GM20000 (cell line): ENCODE results near the gene RALB.

ENCODE experiments used
- DNase-seq: peaks from one replicate; pipeline ENCODE4 v3.0.0; 2012; ENCODE audit warnings: low spot score
- TF ChIP-seq, protein P1 (sequence below): IDR thresholded peaks from 2 replicates; pipeline ENCODE4 v1.5.1; 2012; ENCODE audit warnings: mild to moderate bottlenecking, control low read depth; ENCODE audit errors: extremely low read depth, missing control alignments

The RALB gene

DNA sequence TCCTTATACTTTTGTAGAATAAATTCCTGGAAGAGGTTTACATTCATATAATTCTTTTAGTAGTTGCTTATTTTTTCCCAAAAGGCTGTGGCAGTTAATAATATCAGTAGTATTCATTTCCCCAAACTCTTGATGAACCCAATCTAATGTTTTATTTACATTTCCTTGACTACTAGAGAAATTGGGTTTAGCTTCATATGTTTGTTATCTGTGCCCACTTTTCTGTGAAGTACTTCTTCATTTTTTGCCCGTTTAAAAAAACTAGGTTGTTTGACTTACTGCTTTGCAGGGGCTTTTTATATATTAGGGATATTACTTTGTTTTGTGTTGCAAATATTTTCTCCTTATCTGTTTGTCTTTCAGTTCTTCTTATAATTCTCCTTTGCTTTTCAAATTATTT is 17.2 kb downstream of the RALB start:
- no peak for DNase-seq
- TF ChIP-seq, protein P1, sequence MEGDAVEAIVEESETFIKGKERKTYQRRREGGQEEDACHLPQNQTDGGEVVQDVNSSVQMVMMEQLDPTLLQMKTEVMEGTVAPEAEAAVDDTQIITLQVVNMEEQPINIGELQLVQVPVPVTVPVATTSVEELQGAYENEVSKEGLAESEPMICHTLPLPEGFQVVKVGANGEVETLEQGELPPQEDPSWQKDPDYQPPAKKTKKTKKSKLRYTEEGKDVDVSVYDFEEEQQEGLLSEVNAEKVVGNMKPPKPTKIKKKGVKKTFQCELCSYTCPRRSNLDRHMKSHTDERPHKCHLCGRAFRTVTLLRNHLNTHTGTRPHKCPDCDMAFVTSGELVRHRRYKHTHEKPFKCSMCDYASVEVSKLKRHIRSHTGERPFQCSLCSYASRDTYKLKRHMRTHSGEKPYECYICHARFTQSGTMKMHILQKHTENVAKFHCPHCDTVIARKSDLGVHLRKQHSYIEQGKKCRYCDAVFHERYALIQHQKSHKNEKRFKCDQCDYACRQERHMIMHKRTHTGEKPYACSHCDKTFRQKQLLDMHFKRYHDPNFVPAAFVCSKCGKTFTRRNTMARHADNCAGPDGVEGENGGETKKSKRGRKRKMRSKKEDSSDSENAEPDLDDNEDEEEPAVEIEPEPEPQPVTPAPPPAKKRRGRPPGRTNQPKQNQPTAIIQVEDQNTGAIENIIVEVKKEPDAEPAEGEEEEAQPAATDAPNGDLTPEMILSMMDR, result no peak

DNA sequence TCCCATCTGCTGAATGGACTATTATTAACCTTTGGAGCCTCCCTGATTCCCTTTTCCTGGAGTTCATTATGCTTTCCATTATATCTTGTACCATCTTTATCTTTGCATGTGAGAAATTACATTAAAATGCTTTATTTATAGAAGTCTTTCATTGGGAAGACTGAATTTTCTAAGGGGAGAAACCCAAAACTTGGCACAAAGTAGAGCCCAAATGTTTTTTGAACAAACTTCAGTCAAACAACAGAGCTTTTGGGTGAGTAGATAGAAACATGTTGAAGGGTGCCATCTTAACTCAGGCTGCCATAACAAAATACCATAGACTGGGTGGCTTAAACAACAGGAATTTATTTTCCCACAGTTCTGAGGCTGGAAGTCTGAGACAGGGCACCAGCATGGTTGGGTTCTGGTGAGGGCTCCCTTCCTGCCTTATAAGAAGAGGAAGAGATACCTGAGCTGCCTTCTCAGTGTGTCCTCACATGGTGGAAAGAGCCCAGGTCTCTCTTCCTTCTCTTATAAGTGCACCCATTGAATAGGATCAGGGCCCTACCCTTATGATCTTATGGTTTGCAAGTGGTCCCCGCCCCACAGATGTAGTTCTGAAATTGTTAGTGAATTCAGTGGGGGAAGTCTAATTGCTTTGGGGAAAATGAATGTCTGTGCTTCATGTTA is 19.2 kb downstream of the RALB start:
- TF ChIP-seq, protein P1, result no peak
- no peak for DNase-seq

DNA sequence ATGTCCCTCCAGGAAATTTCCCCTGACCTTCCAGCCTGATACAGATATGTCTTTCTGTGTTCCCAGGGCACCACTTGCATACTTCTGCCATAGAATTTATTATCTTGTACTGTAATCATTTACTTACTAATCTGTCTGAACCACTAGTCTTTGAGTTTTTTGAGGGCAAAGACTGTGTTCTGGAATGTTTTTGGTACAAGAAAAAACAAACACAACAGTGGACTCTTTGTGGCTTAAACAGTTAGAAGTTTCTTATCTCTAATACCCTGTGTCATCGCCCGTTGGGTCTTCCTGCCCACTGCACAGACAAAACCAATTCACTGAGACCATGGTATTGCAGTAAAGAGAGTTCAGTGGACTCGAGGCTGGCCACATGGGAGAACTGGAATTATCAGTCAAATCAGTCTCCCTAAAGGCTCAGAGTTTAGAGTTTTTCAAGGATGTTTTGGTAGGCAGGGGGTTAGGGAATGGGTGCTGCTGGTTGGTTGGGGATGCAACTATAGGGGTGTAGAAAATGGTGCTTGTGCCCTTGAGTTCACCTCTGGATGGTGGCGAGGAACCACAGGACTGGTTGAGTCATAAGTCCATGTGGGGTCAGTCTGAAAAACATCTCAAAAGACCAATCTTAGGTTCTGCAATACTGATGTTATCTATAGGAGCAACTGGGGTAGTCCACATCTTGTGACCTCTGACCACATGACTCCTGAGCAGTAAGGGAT is 20.3 kb downstream of the RALB start:
- TF ChIP-seq, protein P1, result no peak
- DNase-seq, result no peak

DNA sequence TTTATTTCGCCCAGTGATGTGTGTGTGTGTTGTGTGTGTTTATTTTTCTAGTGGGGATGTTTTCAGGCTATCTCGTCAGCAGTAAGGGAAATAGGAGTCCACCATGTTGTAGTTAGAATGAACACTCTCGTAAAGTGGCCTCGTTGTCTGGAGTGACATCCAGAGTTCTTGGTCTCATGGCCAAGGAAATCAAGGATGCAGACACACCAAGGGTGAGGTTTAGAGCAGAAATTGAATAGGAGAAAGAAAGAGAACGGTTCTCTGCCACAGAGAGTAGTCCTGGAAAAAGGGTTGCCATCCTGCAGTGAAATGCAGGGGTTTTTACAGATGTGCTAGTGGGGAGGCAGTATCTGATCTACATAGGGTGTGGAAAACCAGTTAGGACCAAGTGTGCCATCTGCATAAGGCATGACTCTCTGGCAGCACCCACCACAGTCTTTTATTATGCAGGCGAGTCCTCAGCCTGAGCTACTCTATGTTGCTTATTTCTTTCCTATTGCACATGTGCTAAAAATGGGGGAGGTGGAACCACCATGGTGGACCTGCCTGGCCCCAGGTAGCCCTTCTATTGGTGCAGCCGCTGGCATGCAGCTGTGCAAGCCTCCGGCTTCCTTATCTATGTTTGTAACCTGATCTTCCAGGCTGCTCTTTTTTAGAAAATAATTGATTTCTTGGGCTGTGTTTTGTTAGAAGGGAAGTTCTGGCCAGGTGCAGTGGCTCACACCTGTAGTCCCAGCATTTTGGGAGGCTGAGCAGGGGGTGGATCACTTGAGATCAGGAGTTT is 23.2 kb downstream of the RALB start:
- TF ChIP-seq, protein P1, result no peak
- no peak for DNase-seq

DNA sequence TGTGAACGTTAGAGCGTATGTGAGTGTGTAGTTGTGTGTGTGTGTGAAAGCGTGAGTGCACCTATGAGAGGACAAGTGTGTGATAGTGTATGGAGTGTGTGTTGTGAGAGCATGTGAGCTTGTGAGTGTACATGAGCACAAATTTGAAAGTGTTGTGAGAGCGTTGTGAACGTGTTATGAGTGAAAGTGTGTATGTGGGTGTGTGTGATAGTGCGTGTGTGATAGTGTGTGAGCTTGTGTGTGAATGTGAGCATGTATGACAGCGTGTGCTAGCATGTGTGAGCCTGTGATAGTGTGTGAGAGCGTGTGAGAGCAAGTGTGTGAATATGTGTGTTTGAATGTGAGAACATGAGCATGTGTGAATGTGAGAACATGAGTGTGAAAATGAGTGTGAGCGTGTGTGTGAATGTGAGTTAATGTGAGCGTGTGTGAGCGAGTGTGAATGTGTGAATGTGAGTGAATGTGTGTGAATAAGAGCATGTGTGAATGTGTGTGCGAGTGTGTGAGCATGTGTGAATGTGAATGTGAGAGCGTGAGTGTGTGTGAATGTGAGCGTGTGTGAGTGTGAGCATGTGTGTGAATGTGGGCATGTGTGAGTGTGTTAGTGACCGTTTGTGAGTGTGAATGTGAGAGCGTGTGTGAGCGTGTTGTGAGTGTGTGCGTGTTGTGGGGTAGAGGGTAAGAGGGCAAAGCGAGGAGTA is 25.0 kb downstream of the RALB start:
- TF ChIP-seq, protein P1, result no peak
- no peak for DNase-seq

DNA sequence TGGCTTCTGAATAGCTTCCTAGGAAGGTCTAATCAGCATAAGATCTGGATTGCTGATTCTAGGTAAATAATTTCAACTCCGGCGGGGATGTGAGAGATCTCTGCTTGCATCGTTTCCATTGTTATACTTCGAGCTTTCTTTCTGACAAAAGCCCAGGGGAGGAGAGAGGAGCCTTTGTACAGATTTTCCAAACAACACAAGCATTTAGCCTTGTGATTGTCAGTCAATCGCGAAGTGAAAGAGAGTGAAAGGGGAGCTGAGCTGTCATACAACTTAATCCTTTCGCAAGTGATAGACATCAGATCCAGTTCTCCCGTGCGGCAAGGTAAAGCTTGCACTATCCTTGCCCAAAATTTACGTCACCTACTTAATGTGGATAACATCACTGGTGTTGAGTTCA is 26.2 kb downstream of the RALB start:
- TF ChIP-seq, protein P1, result no peak
- DNase-seq, result no peak

DNA sequence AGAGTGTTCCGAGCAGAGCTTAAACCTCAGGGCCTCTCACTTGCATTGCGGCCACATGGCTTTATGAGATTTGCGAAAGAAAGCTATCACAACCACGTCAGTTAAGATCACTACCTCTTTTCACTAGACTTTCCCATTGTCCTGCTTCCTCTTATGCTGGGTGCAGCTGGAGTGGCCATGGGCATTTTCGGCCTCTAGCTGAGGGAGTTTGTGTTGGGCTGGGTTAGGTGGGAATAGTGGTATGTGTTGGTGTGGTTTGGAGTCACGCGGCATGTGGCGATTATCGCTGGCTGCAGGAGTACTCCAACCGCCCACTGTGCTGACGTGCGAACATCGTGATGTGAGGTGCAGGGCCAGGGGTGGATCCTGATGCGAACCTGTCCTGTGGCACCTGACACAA is 27.1 kb downstream of the RALB start:
- TF ChIP-seq, protein P1, result no peak
- DNase-seq, result no peak
